ENCODE data around the gene ANKFY1. TPM values are rescaled to one million over a fixed set of nuclear protein-coding genes. Genes with fewer than 3 reads are reported as not detected.
A peak's percentile ranks its signal among the peaks of the same experiment; 100 is the strongest.

ANKFY1 gene
- total RNA-seq, 1 donor from 2014 or later, result 22.6 TPM

DNA sequence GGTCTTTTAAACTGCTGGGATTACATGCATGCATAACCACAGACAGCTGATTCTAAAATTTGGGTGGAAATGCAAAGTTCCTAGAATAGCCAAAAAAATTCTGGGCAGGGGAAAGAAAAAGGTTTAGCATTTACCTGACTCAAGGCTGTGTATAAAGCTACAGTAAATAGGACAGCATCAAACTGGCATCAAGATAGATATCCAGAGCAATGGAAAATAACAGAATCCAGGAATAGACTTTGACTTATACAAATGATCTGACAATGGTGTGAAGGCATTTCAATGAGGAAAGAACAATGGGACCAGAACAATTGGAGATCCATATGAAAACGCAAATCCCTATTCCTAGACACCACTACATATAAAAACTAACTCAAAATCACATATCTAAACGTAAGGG is 12.9 kb downstream of the ANKFY1 start:
- Histone ChIP-seq H3K36me3 (ENCODE audit: control insufficient read depth, insufficient read depth, low read length) (no peaks in the 10 kb centered on the region), H3K4me3 (ENCODE audit: low read depth, low read length) (no peak overlapping the region), H3K27me3 (ENCODE audit: control insufficient read depth, insufficient read depth, low read length) (no peaks in the 10 kb centered on the region)
- TF ChIP-seq CTCF (IDR thresholded peaks at IDR 0.05; ENCODE audit: insufficient read depth, low read length, severe bottlenecking), result no peak
- DNase-seq (ENCODE audit: low read depth), result no peak
- FAIRE-seq, result no peak

- Histone ChIP-seq H3K27me3 (ENCODE audit: control insufficient read depth, insufficient read depth, low read length) (no peaks in the 10 kb centered on the region), H3K36me3 (ENCODE audit: control insufficient read depth, insufficient read depth, low read length) (peaks cover under 1% of the 10 kb centered on the region), H3K4me3 (ENCODE audit: low read depth, low read length) (no peak overlapping the region)
- FAIRE-seq (no peak), DNase-seq (ENCODE audit: low read depth) (peak; percentile 38)
- peak; percentile 52 for TF ChIP-seq CTCF (IDR thresholded peaks at IDR 0.05; ENCODE audit: insufficient read depth, low read length, severe bottlenecking)
Measured at GRCh38 chr17:4249452-4250029, 14.2 kb downstream of the ANKFY1 start.

GRCh38 chr17:4248504-4249277 is 15.1 kb downstream of the ANKFY1 start:
- H3K4me3 ChIP-seq (ENCODE audit: low read depth, low read length), result no peak overlapping the region
- no peaks in the 10 kb centered on the region for H3K27me3 ChIP-seq (ENCODE audit: control insufficient read depth, insufficient read depth, low read length)
- H3K36me3 ChIP-seq (ENCODE audit: control insufficient read depth, insufficient read depth, low read length), result peaks cover 1% of the 10 kb centered on the region
- no peak for DNase-seq (ENCODE audit: low read depth)
- no peak for TF ChIP-seq CTCF (IDR thresholded peaks at IDR 0.05; ENCODE audit: insufficient read depth, low read length, severe bottlenecking)
- no peak for FAIRE-seq

DNA sequence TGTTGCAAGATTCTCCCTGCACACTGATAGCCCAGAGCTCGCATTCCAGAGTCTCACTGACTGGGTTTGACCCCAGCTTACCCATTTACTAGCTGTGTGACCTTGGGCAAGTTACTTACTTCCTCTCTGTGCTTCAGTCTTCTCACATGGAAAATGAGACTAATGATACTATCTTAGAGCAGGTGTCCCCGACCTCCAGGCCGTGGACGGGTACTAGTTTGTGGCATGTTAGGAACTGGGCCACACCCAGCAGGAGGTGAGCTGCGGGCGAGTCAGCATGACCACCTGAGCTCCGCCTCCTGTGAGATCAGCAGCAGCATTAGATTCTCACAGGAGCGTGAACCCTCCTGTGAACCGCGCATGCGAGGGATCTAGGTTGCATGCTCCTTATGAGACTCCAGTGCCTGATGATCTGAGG is 15.8 kb downstream of the ANKFY1 start:
- H3K27me3 ChIP-seq (ENCODE audit: control insufficient read depth, insufficient read depth, low read length), result no peaks in the 10 kb centered on the region
- peaks cover 1% of the 10 kb centered on the region for H3K36me3 ChIP-seq (ENCODE audit: control insufficient read depth, insufficient read depth, low read length)
- FAIRE-seq (no peak), DNase-seq (ENCODE audit: low read depth) (peak; percentile 76)
- TF ChIP-seq CTCF (IDR thresholded peaks at IDR 0.05; ENCODE audit: insufficient read depth, low read length, severe bottlenecking), result no peak
- H3K4me3 ChIP-seq (ENCODE audit: low read depth, low read length), result no peak overlapping the region

GRCh38 chr17:4247361-4247970 is 16.3 kb downstream of the ANKFY1 start:
- no peak for TF ChIP-seq CTCF (IDR thresholded peaks at IDR 0.05; ENCODE audit: insufficient read depth, low read length, severe bottlenecking)
- H3K27me3 ChIP-seq (ENCODE audit: control insufficient read depth, insufficient read depth, low read length), result no peaks in the 10 kb centered on the region
- FAIRE-seq (no peak), DNase-seq (ENCODE audit: low read depth) (peak; percentile 80)
- H3K4me3 ChIP-seq (ENCODE audit: low read depth, low read length), result no peak overlapping the region
- H3K36me3 ChIP-seq (ENCODE audit: control insufficient read depth, insufficient read depth, low read length), result peaks cover 1% of the 10 kb centered on the region

Measured in bronchial epithelial cell (primary cell).